GDM1 (cell line): ENCODE data around the gene RBFOX2.

Experiments
- DNase-seq: peaks from one replicate; lab custom pipeline; 2025; lab: John Stamatoyannopoulos, UW

RBFOX2 gene

DNA sequence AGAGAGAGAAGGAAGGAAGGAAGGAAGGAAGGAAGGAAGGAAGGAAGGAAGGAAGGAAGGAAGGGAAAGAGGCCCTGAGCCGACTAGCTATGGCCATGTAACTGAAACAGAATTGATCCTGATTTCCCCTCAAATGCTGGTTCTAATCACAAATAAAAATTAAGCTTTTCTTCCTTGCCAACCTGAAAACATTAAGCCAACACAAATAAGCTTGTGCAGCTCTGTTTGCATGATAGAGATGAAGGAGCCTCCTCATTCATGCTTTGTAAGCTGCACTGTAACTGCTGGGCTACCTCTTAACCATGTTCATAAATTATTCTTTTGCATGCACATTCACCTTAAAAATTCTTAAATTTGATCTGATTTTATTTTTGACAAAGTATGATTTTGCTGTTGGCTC, 338.6 kb downstream of the RBFOX2 start:
- no peak for DNase-seq

DNA sequence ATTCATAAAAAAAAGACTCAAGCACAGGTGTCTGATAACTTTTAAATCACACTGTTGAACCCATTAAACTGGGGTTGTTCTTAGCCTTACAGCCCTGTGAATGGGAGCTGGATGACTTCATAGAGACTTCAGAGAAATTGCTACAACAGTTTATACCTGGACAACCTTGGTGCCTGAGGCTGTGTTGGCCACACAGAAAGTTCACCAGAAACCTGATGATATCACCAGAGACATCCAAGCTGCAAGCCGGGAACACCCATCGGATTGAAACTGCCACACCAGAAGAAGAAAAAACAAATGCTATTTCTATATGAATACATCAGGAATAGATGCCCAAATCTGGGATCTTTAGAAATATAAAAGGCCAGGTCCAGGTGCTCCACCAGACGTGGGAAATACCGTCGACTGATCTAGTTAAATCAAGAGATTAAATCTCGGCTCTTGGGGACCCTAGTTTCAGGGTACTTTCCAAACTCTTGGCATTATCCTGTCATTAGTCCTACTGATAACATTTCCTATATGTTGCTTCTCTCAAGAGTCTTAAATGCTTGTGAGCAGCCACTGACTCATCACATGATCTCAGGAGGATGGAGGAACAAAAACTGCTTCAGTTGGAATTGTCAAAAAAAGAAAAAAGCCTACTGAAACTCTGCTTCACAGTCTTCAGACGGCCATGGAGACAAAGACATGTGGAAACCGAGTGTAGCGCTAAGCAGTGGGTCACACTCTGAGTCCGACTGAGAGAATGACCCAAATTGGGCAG, 339.5 kb downstream of the RBFOX2 start:
- no peak for DNase-seq
